SIG-M5 treated with dmso at 0.1 percent for 504 hours (cell line): ENCODE measurements around the gene TRIM38.
"Not testable (repeated sequence)": the region's sequence is repeated elsewhere in the genome, so short reads cannot be mapped to it uniquely, and the experiment has no call there.

Source experiments
- DNase-seq: peaks from one replicate; lab custom pipeline; 2025; ENCODE audit not compliant: unreplicated experiment; lab: John Stamatoyannopoulos, UW

TRIM38 gene

GRCh38 chr6:25939593-25939992, 23.0 kb upstream of the TRIM38 start:
- no peak for DNase-seq

- DNase-seq, result peak; percentile 46
These were observed 19.9 kb upstream of the TRIM38 start for GRCh38 chr6:25942561-25943147.

DNA sequence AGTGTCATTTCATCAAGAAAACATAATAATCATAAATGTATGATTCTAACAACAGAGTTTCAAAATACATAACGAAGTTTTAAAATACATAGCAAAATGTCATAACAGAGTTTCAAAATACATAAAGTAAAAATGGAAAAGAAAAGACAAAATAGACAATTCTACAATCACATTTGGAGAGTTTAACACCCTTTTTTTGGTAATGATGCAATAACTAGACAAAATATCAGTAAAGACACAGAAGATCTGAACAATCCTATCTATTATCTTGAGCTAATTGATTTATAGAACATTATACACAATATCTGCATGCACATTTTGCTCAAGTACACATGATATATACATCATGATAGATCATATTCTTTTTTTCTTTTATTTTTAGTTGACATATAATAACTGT, 18.7 kb upstream of the TRIM38 start:
- DNase-seq, result no peak

GRCh38 chr6:25944688-25945574, 17.7 kb upstream of the TRIM38 start:
- DNase-seq, result no peak

DNA sequence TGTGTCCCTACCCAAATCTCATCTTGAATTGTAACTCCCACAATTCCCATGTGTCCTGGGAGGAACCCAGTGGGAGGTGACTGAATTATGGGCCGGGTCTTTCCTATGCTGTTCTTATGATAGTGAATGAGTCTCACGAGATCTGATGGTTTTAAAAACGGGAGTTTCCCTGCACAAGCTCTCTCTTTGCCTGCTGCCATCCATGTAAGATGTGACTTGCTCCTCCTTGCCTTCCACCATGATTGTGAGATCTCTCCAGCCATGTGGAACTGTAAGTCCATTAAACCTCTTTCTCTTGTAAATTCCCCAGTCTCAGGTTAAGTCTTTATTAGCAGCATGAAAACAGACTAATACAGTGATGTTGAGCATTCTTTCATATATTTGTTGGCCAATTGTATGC, 16.9 kb upstream of the TRIM38 start:
- not testable (repeated sequence) for DNase-seq

GRCh38 chr6:25946631-25947030, 16.0 kb upstream of the TRIM38 start:
- no peak for DNase-seq

GRCh38 chr6:25947492-25947891, 15.1 kb upstream of the TRIM38 start:
- not testable (repeated sequence) for DNase-seq

GRCh38 chr6:25949695-25950094, 12.9 kb upstream of the TRIM38 start:
- no peak for DNase-seq

- DNase-seq, result no peak
These were observed 12.3 kb upstream of the TRIM38 start for GRCh38 chr6:25950297-25950696.

DNA sequence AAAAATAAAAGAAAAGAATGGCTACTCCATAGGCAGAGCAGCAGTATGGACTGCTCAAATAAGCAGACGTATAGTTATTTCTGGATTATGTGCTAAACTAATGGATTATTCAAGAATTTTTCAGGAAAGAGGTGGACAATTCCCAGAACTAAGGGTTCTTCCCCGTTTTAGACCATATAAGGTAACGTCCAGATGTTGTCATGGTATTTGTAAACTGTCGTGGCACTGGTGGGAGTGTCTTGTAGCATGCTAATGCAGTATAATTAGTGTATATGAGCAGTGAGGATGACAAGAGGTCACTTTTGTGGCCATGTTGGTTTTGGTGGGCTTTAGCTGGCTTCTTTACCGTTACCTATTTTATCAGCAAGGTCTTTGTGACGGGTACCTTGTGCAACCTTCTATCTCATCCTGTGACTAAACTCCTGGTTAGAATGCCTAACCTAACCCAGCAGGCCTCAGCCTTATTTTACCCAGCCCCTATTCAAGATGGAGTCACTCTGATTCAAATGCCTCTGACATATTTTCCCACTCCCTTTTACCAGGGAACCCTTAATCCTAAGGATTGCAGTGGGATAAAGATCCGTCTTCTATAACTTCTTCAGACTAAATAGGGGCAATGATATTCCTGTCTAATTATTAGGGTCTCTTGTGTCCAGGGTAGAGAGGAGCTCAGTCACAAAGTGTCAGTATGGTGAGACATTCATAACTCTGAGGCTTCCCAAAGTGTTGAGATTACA, 11.1 kb upstream of the TRIM38 start:
- DNase-seq, result no peak

GRCh38 chr6:25952535-25952934, 10.1 kb upstream of the TRIM38 start:
- no peak for DNase-seq

DNA sequence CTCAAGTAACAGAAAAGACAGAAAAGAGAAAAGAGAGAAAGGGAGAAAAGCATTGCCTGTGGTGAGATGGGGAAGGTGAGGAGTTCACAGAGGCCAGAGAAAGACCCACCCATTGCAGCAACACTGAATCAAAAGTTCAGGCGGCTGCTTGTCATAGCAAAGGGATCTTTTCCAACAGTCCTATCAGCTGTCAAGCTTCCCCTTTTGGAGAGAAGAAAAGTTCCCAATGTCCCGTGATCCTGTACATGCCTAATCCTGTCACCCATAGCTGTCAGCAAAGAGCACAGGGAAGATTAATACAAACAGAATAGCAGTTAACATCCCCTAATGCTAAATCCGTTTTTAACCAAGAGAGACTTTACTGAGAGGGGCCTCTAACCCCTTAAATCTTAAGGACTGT, 8.9 kb upstream of the TRIM38 start:
- DNase-seq, result no peak

DNA sequence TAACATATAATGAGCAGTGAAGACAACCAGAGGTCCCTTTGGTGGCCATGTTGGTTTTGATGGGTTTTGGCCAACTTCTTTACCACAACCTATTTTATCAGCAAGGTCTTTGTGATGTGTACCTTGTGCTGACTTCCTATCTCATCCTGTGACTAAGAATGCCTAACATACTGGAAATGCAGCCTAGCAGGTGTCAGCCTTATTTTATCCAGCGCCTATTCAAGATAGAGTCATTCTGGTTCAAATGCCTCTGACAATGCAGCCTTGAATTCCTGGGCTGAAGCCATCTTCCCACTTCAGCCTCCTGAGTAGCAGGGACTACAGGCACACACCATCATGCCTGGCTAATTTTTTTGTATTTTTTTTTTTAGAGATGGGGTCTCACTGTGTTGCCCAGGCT, 7.8 kb upstream of the TRIM38 start:
- DNase-seq, result no peak

DNA sequence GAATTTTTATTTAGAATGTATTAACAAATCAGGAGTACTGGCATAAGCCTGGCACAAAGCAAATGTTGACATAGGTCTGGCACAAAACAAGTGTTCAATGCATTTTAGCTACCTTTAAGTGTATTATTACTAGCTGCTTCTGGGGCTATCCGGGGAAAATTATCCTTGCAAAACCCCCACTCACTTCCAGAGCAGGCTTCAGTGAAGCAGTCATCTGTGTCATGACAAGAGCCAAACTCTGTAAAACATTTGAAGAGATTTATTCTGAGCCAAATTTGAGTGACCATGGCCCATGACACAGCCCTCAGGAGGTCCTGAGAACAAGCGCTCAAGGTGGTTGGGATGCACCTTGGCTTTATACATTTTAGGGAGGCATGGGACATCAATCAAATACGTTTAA, 6.4 kb upstream of the TRIM38 start:
- DNase-seq, result no peak

- peak; percentile 22 for DNase-seq
These were observed 3.9 kb upstream of the TRIM38 start for GRCh38 chr6:25958700-25959162.

- DNase-seq, result no peak
These were observed 2.6 kb upstream of the TRIM38 start for GRCh38 chr6:25959890-25960536.

DNA sequence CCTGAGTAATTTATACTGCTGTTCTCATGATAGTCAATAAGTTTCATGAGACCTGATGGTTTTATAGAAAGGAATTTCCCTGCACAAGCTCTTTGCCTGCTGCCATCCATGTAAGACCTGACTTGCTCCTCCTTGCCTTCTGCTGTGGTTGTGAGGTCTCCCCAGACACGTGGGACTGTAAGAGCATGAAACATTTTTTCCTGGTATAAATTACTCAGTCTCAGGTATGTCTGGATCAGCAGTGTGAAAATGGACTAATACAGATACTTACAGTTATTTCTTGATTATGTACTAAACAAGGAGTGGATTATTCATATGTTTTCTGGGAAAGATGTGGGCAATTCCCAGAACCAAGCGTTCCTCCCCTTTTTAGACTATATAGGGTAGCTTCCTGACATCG, 1.9 kb upstream of the TRIM38 start:
- DNase-seq, result no peak

- DNase-seq, result no peak
These were observed 918 bp upstream of the TRIM38 start for GRCh38 chr6:25961619-25962148.

GRCh38 chr6:25963426-25964123, 973 bp downstream of the TRIM38 start:
- DNase-seq, result peak; percentile 64

DNA sequence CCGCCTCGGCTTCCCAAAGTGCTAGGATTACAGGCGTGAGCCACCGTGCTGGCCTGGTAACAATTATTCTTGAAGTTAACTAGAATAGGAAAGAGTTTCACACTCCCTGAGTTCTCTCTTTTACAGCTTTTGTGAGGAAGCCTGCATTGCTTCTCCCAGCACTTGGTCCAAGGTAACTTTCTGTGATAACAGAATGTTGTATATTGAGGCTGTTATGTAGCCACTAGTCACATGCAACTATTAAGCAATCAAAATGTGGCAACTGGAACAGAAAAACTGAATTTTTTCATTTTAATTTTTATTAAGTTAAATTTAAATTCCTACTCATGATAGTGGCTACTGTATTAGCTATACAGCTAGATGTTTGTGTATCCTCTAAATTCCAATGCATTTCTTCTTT, 2.5 kb downstream of the TRIM38 start:
- no peak for DNase-seq
